Measurements from ENCODE around the gene SYNJ1. TPM values are rescaled to one million over a fixed set of nuclear protein-coding genes. Genes with fewer than 3 reads are reported as not detected.

SYNJ1 gene
- total and polyA plus RNA-seq, 2 of the 4 experiments (the other 2 are of a cell fraction), result 3.6 to 4.6 TPM

GRCh38 chr21:32726839-32727686, 750 bp downstream of the SYNJ1 start:
- H3K56ac ChIP-seq (ENCODE audit: extremely low read depth, insufficient read depth, low read length), result peak overlapping the region; percentile 28; the same call in 1 of the 2 replicates
- H2BK20ac ChIP-seq (ENCODE audit: low read depth, low read length), result no peak overlapping the region
- CTCF ChIA-PET, result interaction anchor here (0.9 kb wide), 1 partner anchor 28 kb away, joined by 3 read pairs; no protein-coding TSS in a partner anchor
- no peaks in the 10 kb centered on the region; the same call in 1 of the 2 replicates for H3K36me3 ChIP-seq (ENCODE audit: control insufficient read depth, insufficient read depth, low read length)
- peak overlapping the region; percentile 70 for H3K9ac ChIP-seq (ENCODE audit: low read depth, low read length)
- peaks cover 0 to 23% of the 10 kb centered on the region in 2 experiments for H3K79me1 ChIP-seq (ENCODE audit: low read depth in 1 of 2, low read length in 2 of 2)
- BruUV-seq (replicated peaks), result no TSS peak
- H4K5ac ChIP-seq (ENCODE audit: low read depth, low read length), result peak overlapping the region; percentile 49; the same call in 1 of the 2 replicates
- peaks cover 2% of the 10 kb centered on the region; the same call in 1 of the 2 replicates for H3K9me1 ChIP-seq (ENCODE audit: insufficient read depth, low read length)
- WGBS, 2 experiments (ENCODE audit: extremely low coverage in 2 of 2, insufficient read length in 1 of 2), result 1% methylated on average over 16 of the region's 42 CpGs; no CpG with 5 or more reads in 1 of the 2 experiments
- peak overlapping the region; percentile 97 for H3K4me2 ChIP-seq (ENCODE audit: low read depth, low read length)
- peaks cover 3% of the 10 kb centered on the region; the same call in 1 of the 2 replicates for H3K4me1 ChIP-seq (ENCODE audit: control insufficient read depth, insufficient read depth, low read length)
- ATAC-seq (ENCODE audit: low read depth) (peak; percentile 16), DNase-seq (peak; percentile 18)
- peak overlapping the region; percentile 99 for H2AFZ ChIP-seq (replicated peaks; ENCODE audit: low read length, poor library complexity)
- peak overlapping the region; percentile 70 for H2BK5ac ChIP-seq (ENCODE audit: low read depth, low read length, poor library complexity, severe bottlenecking)
- peak overlapping the region; percentile 10; the same call in 1 of the 2 replicates for H3K14ac ChIP-seq (replicated peaks; ENCODE audit: low read depth, low read length)
- H3K18ac ChIP-seq (ENCODE audit: low read depth, low read length), result peak overlapping the region; percentile 39; the same call in 1 of the 2 replicates
- H2AK5ac ChIP-seq (ENCODE audit: low read depth, low read length), result no peak overlapping the region
- H3K27me3 ChIP-seq (ENCODE audit: control insufficient read depth, insufficient read depth, low read length), result no peaks in the 10 kb centered on the region
- peak overlapping the region in 1 of 2 experiments; percentile 27; a peak in 2 of 4 replicates for H4K8ac ChIP-seq (ENCODE audit: low read depth in 2 of 2, low read length in 2 of 2)
- dilution Hi-C loops (cut with HindIII; ENCODE audit: low sequenced_read_pairs, unreplicated experiment), result no loop called here
- no peak overlapping the region for H4K91ac ChIP-seq (ENCODE audit: insufficient read depth, low read depth, low read length)
- intact Hi-C loops (cut with micrococcal nuclease), result loop anchor here (1.0 to 5.0 kb wide), 4 partner anchors 42 to 114 kb away; partner anchors contain the start of gene CFAP298
- no peak overlapping the region for H2BK15ac ChIP-seq (ENCODE audit: low read depth, low read length)
- peak overlapping the region; percentile 12 for H3K4ac ChIP-seq (ENCODE audit: low read depth, low read length)
- H3K9me3 ChIP-seq (ENCODE audit: control insufficient read depth, insufficient read depth, low read length), result no peaks in the 10 kb centered on the region
- POLR2A ChIA-PET (ENCODE audit: unreplicated experiment), result interaction anchor here (0.6 kb wide), 1 partner anchor 38 kb away, joined by 3 read pairs; no protein-coding TSS in a partner anchor
- in situ Hi-C loops (cut with MboI; ENCODE audit: low sequenced_read_pairs), result loop anchor here (25.0 kb wide), 1 partner anchor 340 kb away; the partner anchor contains the start of gene URB1
- H3K23ac ChIP-seq (ENCODE audit: low read depth, low read length), result peak overlapping the region; percentile 79
- peak overlapping the region; percentile 74 for H3K27ac ChIP-seq (ENCODE audit: insufficient read depth, low read length)
- no peak overlapping the region for H2BK120ac ChIP-seq (ENCODE audit: low read depth, low read length)
- H3K4me3 ChIP-seq (ENCODE audit: insufficient read depth, low read depth, low read length), result peak overlapping the region; percentile 74
- H4K20me1 ChIP-seq (ENCODE audit: insufficient read depth, low read length), result no peaks in the 10 kb centered on the region
- H2AK9ac ChIP-seq (replicated peaks; ENCODE audit: low read depth, low read length, poor library complexity), result peak overlapping the region; percentile 39
- TF ChIP-seq MAZ (IDR thresholded peaks at IDR 0.05; ENCODE audit: borderline replicate concordance, low read depth, low read length) (no peak), POLR2A (IDR thresholded peaks at IDR 0.05; ENCODE audit: low read depth, low read length) (peak; percentile 8; the same call in 1 of the 2 replicates), CTCF (conservative IDR thresholded peaks at IDR 0.05; ENCODE audit: low read depth, low read length) (no peak)
